Measurements from ENCODE around the gene PHACTR4. TPM values are rescaled to one million over a fixed set of nuclear protein-coding genes. Genes with fewer than 3 reads are reported as not detected.
"Not testable (repeated sequence)": the region's sequence is repeated elsewhere in the genome, so short reads cannot be mapped to it uniquely, and the experiment has no call there.

PHACTR4 gene
- total and polyA plus RNA-seq, 10 of the 15 experiments (the other 5 are each of a cell fraction or from before 2014, with no cell fraction given): 8.9 to 34.2 (median 12.5) TPM

DNA sequence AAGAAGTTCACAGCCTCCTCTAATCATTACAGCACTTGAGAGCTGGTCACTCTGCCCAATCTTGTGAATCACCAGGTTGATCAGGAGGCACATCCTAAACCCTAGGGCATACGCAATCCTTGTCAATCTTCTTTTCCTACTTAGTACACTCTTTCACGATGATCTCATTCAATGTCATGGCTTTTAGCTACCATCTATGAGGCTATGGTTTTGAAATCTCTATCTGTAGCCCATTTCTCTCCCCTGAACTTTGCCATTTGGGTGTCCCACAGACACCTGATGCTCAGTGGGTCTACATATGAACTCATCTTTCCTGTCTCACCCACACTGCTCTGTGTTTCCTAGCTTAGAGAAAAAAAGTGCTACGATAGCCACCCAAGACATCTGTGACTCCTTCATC lies 42.6 kb upstream of the PHACTR4 start:
- peak; percentile 2; the same call in 1 of the 3 replicates for ATAC-seq
- POLR2A ChIA-PET: interaction anchor here (0.6 to 2.7 kb wide), 4 partner anchors 78 to 220 kb away, joined by 3 to 10 read pairs (median 4); no protein-coding TSS in a partner anchor

DNA sequence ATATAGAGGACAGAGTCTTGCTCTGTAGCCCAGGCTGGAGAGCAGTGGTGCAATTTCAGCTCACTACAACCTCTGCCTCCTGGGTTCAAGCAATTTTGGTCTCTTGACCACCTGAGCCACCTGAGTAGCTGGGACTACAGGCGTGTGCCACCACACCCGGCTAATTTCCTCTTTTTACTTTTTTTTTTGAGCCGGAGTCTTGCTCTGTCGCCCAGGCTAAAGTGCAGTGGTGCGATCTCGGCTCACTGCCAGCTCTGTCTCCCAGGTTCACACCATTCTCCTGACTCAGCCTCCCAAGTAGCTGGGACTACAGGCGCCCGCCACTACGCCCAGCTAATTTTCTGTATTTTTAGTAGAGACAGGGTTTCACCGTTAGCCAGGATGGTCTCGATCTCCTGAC lies 42.1 kb upstream of the PHACTR4 start:
- not testable (repeated sequence) for H3K27me3 ChIP-seq (replicated peaks in 1 of 2; ENCODE audit: control insufficient read depth in 2 of 2, insufficient read depth in 2 of 2, low read length in 1 of 2); H3K4me3 ChIP-seq
- WGBS (ENCODE audit: insufficient coverage, insufficient replicate concordance, low lambda C conversion rate, missing lambda C conversion rate): 40% methylated on average over 11 of the region's 11 CpGs

More for the DNA sequence above, 42.6 kb upstream of the PHACTR4 start:
- H3K9me3 ChIP-seq (replicated peaks; ENCODE audit: control insufficient read depth, insufficient read depth, low read length): no peaks in the 10 kb centered on the region
- H3K27ac ChIP-seq (ENCODE audit: control insufficient read depth, insufficient read depth): no peak overlapping the region
- no peak overlapping the region for H2AFZ ChIP-seq (ENCODE audit: control insufficient read depth, low read depth, low read length)
- H3K4me1 ChIP-seq (ENCODE audit: control insufficient read depth, insufficient read depth, low read length): peaks cover 11% of the 10 kb centered on the region
- 20% methylated on average over 3 of the region's 3 CpGs for WGBS (ENCODE audit: insufficient coverage, insufficient replicate concordance, low lambda C conversion rate, missing lambda C conversion rate)
- peaks cover 0 to 5% of the 10 kb centered on the region in 2 experiments; a peak in 1 of 4 replicates for H3K36me3 ChIP-seq (ENCODE audit: control insufficient read depth in 2 of 2, insufficient read depth in 2 of 2, low read length in 1 of 2)
- ChIA-PET CTCF (interaction anchor here (0.7 to 2.9 kb wide), 3 partner anchors 33 to 179 kb away, joined by 3 to 16 read pairs (median 4); partner anchors contain the start of gene RCC1), SMC1A (ENCODE audit: uncharacterized antibody, unreplicated experiment) (interaction anchor here (1.1 to 4.8 kb wide), 3 partner anchors 10 to 78 kb away, joined by 4 to 33 read pairs (median 4); no protein-coding TSS in a partner anchor), RAD21 (ENCODE audit: unreplicated experiment) (interaction anchor here (0.8 to 1.6 kb wide), 3 partner anchors 78 to 275 kb away, joined by 3 to 7 read pairs (median 4); no protein-coding TSS in a partner anchor)
- H3K4me2 ChIP-seq (ENCODE audit: control insufficient read depth, insufficient read depth): no peak overlapping the region
- peaks cover 16% of the 10 kb centered on the region for H3K79me2 ChIP-seq (ENCODE audit: control insufficient read depth, insufficient read depth, low read length)
- no peak for TF ChIP-seq FOXK2 (IDR thresholded peaks at IDR 0.05)
- TF ChIP-seq NFIC (IDR thresholded peaks at IDR 0.05; ENCODE audit: low read depth, low read length): no peak
- TF ChIP-seq, protein P1, sequence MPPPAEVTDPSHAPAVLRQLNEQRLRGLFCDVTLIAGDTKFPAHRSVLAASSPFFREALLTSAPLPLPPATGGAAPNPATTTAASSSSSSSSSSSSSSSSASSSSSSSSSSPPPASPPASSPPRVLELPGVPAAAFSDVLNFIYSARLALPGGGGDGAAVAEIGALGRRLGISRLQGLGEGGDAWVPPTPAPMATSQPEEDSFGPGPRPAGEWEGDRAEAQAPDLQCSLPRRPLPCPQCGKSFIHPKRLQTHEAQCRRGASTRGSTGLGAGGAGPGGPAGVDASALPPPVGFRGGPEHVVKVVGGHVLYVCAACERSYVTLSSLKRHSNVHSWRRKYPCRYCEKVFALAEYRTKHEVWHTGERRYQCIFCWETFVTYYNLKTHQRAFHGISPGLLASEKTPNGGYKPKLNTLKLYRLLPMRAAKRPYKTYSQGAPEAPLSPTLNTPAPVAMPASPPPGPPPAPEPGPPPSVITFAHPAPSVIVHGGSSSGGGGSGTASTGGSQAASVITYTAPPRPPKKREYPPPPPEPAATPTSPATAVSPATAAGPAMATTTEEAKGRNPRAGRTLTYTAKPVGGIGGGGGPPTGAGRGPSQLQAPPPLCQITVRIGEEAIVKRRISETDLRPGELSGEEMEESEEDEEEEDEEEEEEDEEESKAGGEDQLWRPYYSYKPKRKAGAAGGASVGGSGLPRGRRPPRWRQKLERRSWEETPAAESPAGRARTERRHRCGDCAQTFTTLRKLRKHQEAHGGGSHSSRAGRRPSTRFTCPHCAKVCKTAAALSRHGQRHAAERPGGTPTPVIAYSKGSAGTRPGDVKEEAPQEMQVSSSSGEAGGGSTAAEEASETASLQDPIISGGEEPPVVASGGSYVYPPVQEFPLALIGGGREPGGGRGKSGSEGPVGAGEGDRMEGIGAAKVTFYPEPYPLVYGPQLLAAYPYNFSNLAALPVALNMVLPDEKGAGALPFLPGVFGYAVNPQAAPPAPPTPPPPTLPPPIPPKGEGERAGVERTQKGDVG (CRISPR knock-in tag; IDR thresholded peaks at IDR 0.05): no peak
- no peak for TF ChIP-seq POLR2A (IDR thresholded peaks at IDR 0.05; ENCODE audit: low read depth, low read length)
- no peak for TF ChIP-seq HDGF (IDR thresholded peaks at IDR 0.05)
- no peak for TF ChIP-seq IRF4 (IDR thresholded peaks at IDR 0.05; ENCODE audit: low read depth, low read length)
- no peak for TF ChIP-seq SPI1 (IDR thresholded peaks at IDR 0.05; ENCODE audit: borderline replicate concordance, insufficient read depth, low read depth, low read length)
- TF ChIP-seq RCOR1 (conservative IDR thresholded peaks at IDR 0.05; ENCODE audit: low read depth, low read length): no peak
- TF ChIP-seq MEF2A (IDR thresholded peaks at IDR 0.05; ENCODE audit: insufficient read depth, low read depth, low read length): no peak
- no peak for TF ChIP-seq BMI1 (IDR thresholded peaks at IDR 0.05; ENCODE audit: borderline replicate concordance)
- TF ChIP-seq ZNF207 (IDR thresholded peaks at IDR 0.05; ENCODE audit: borderline replicate concordance): no peak
- TF ChIP-seq CHD1 (IDR thresholded peaks at IDR 0.05; ENCODE audit: low read depth, low read length): no peak
- TF ChIP-seq SMAD5 (IDR thresholded peaks at IDR 0.05; ENCODE audit: low read depth): no peak
- TF ChIP-seq JUNB (IDR thresholded peaks at IDR 0.05): no peak
- intact Hi-C loops (cut with micrococcal nuclease; ENCODE audit: unreplicated experiment) (no loop called here), in situ Hi-C loops (cut with MboI) (no loop called here)
- H3K4me3 ChIP-seq: no peak overlapping the region
- H3K27me3 ChIP-seq (replicated peaks in 1 of 2; ENCODE audit: control insufficient read depth in 2 of 2, insufficient read depth in 2 of 2, low read length in 1 of 2): no peaks in the 10 kb centered on the region
- no peak for DNase-seq (ENCODE audit: low read depth, low spot score)
- no peak overlapping the region for H3K9ac ChIP-seq (ENCODE audit: control insufficient read depth, insufficient read depth, low read length)
- BruUV-seq (replicated peaks): no TSS peak
- FAIRE-seq: no peak
- no peaks in the 10 kb centered on the region for H4K20me1 ChIP-seq (ENCODE audit: control insufficient read depth, insufficient read depth)

More for the DNA sequence above, 42.1 kb upstream of the PHACTR4 start:
- FAIRE-seq; intact Hi-C loops (cut with micrococcal nuclease; ENCODE audit: unreplicated experiment); H3K9ac ChIP-seq (ENCODE audit: control insufficient read depth, insufficient read depth, low read length); H3K27ac ChIP-seq (ENCODE audit: control insufficient read depth, insufficient read depth); H3K36me3 ChIP-seq (ENCODE audit: control insufficient read depth in 2 of 2, insufficient read depth in 2 of 2, low read length in 1 of 2); H3K9me3 ChIP-seq (replicated peaks; ENCODE audit: control insufficient read depth, insufficient read depth, low read length); H2AFZ ChIP-seq (ENCODE audit: control insufficient read depth, low read depth, low read length); DNase-seq (ENCODE audit: low read depth, low spot score); BruUV-seq (replicated peaks); in situ Hi-C loops (cut with MboI); H4K20me1 ChIP-seq (ENCODE audit: control insufficient read depth, insufficient read depth); H3K4me2 ChIP-seq (ENCODE audit: control insufficient read depth, insufficient read depth): not testable (repeated sequence)
- CTCF ChIA-PET: interaction anchor here (0.7 to 2.9 kb wide), 4 partner anchors 32 to 275 kb away, joined by 3 to 16 read pairs (median 5); partner anchors contain the start of gene RCC1
- POLR2A ChIA-PET: interaction anchor here (0.7 to 2.7 kb wide), 4 partner anchors 10 to 93 kb away, joined by 3 to 12 read pairs (median 8); no protein-coding TSS in a partner anchor
- ATAC-seq: peak; percentile 8
- SMC1A ChIA-PET (ENCODE audit: uncharacterized antibody, unreplicated experiment): interaction anchor here (1.0 to 4.8 kb wide), 5 partner anchors 10 to 79 kb away, joined by 3 to 33 read pairs (median 4); no protein-coding TSS in a partner anchor
- Histone ChIP-seq H3K79me2 (ENCODE audit: control insufficient read depth, insufficient read depth, low read length) (peaks cover 16% of the 10 kb centered on the region), H3K4me1 (ENCODE audit: control insufficient read depth, insufficient read depth, low read length) (peaks cover 11% of the 10 kb centered on the region)
- RAD21 ChIA-PET (ENCODE audit: unreplicated experiment): interaction anchor here (1.5 to 1.6 kb wide), 2 partner anchors 79 to 81 kb away, joined by 4 to 7 read pairs; no protein-coding TSS in a partner anchor
